Measurements from ENCODE around the gene NRG3.

The NRG3 gene

DNA sequence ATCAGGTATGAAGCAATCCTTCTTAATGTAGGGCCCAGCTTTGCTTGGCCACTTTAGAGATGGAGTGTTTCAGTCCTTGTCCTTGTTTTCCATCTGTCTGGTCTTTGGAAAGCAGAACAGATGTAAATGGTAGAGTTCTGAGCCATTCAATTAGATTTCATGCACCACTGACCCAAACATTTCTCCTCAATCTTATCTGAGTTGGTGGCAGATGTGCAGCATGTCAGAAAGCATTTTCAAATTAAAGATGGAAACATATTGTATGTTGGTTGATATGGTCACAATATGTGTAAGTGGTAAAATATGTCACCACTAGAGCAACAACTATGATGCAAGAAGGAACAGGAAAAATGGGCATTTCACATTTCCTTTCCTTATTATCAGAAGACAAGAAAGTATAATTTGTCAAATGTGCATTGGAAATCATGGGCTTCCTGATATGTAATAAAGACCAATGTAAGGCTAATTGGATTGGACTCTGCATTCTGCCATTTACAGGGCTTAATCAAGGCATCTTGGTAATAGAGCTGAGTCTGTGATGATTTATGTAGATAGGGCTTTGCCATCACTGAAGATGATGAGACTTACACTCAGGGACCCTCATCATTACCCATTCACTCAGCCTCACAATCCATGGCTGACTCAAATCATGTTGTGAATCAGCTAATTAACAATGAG, 750.7 kb downstream of the NRG3 start:
- TF ChIP-seq, protein P1, sequence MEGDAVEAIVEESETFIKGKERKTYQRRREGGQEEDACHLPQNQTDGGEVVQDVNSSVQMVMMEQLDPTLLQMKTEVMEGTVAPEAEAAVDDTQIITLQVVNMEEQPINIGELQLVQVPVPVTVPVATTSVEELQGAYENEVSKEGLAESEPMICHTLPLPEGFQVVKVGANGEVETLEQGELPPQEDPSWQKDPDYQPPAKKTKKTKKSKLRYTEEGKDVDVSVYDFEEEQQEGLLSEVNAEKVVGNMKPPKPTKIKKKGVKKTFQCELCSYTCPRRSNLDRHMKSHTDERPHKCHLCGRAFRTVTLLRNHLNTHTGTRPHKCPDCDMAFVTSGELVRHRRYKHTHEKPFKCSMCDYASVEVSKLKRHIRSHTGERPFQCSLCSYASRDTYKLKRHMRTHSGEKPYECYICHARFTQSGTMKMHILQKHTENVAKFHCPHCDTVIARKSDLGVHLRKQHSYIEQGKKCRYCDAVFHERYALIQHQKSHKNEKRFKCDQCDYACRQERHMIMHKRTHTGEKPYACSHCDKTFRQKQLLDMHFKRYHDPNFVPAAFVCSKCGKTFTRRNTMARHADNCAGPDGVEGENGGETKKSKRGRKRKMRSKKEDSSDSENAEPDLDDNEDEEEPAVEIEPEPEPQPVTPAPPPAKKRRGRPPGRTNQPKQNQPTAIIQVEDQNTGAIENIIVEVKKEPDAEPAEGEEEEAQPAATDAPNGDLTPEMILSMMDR (IDR thresholded peaks at IDR 0.05) = no peak

DNA sequence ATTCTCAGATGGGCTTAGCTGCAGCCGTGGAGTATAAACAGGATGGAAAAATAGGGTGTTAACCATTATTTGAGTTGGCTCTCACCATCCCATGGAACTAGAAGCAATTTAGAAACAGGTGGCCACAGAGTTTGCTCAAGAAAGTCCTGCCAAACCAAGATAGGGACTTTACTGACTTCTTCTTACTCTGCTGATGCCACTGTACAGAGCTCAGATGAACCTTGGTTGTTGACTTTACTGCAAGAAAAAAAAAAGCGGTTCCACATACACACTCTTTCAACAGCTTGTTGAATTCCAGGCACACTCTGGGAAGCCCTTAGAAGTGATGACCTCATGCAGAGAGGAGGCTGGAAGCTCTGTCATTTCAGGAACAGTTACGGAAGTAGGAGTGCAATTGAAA, 753.4 kb downstream of the NRG3 start:
- TF ChIP-seq, protein P1 (IDR thresholded peaks at IDR 0.05) = no peak

DNA sequence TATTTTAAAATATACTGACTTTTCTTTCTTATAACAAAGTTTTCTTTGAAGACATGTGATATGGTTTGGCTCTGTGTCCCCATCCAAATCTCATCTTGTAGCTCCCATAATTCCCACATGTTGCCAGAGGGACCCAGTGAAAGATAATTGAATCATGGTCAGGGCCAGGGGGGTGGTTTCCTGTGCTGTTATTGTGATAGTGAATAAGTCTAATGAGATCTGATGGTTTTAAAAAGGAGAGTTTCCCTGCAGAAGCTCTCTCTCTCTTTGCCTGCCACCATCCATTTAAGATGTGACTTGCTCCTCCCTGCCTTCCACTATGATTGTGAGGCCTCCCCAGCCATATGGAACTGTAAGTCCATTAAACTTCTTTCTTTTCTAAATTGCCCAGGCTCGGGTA, 768.1 kb downstream of the NRG3 start:
- TF ChIP-seq, protein P1 (IDR thresholded peaks at IDR 0.05) = no peak

DNA sequence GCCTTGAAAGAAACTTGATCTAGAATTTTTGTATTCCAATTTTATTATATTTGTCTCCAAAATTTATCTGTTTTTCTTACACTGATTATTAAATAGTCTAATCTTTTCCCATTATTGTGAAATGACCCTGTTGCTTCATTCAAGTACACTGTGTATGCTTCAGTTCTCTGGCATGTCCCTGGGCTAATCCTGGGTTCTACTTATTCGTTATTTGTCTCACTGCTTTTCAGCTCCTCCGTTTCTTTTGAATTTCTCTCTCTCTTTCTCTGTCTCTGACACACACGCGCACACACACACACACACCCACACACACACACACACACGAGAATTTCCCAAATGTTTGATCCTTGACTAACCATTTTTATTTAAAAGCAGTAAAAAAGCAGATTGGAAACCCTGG, 768.6 kb downstream of the NRG3 start:
- TF ChIP-seq, protein P1 (IDR thresholded peaks at IDR 0.05) = no peak

DNA sequence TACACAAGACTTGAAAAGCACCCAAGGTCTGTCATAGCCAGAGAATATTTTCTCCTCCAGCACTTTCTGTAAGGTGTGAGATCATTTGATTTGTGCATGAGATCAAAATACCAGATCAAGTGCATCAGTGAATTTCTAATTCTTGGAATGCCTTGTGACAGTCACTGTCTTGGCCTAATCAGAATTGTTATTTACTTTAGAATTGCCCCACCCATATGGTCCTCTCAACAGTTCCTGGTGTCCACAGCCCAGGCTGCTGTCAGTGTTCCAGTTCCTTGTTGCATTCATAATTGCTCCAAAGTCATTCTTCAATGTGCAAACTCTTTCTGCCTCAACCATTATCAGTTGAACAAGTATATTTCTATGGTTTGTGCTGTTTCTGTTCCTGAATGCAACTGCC, 770.2 kb downstream of the NRG3 start:
- TF ChIP-seq, protein P1 (IDR thresholded peaks at IDR 0.05) = no peak

DNA sequence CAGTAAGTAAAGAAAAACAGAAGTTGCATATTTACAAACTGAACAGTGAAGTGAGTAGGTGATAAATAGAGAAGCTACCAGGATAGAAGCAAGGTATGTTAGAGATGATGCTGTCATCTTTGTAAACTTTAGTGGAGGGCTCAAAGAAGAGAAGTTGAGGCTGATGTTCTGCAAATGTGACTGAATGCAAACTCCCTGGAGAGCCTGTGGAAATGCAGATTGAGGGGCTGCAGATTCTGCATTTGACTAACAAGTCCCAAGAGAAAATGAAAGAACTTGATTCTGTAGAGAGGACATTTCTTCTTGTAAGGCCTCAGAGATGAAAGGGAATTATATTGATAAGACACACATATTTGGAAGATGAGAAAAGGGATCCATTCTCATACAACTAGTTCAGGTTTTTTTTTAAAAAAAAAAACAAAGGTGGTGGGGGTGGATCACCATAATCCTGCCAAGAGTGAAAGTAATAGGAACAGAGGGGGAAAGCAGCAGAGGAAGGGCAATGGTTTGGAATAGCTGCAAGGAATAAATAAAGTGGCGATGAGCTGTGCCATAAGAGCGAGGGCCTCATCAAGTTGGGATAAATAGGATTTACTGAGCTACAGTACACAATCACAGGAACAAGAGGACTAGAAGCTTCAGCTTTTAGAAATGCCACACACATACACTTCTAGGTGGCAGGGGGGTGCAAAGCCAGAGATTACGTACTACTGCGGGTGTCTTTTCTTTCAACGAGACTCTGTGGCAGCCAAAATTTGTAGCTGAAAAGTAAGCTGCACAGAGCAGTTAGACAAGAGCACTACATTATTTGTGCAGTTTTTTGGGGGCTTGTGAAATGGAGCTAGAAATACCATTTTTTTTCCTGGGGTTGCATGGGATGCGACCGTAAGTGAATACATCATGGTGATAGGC, 778.5 kb downstream of the NRG3 start:
- TF ChIP-seq, protein P1 (IDR thresholded peaks at IDR 0.05) = no peak

DNA sequence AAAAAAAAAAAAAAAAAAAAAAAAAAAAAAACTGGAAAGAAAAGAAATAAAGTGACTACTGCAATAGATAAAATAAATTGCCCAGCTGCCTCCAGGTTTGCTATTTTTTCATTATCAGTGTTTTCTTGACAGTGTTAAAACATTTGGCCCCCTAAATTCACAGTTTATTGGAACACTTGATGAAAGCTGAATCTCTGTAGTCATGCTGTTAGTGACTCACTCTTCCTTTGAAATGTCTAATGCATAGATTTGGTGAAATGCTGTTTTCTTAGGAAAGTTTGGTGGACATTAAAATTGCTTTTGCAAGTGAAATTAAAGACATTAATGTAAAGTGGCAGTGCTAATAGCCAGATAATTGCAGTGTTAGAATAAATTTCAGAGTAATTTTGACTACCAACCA, 785.2 kb downstream of the NRG3 start:
- TF ChIP-seq, protein P1 (IDR thresholded peaks at IDR 0.05) = no peak

Measured in LNCAP (cell line).